ENCODE measurements around the gene CHAF1B.

GRCh38 chr21:36427502-36427901 is 42.3 kb downstream of the CHAF1B start:
- no peak for TF ChIP-seq CTCF (IDR thresholded peaks at IDR 0.05)
- TF ChIP-seq ZFX (IDR thresholded peaks at IDR 0.05; ENCODE audit: borderline replicate concordance), result no peak

All from 22Rv1 (cell line).